ENCODE results near the gene CCDC157. TPM values are rescaled to one million over a fixed set of nuclear protein-coding genes. Genes with fewer than 3 reads are reported as not detected.
"Not testable (repeated sequence)": the region's sequence is repeated elsewhere in the genome, so short reads cannot be mapped to it uniquely, and the experiment has no call there.

The CCDC157 gene
- total RNA-seq, 1 donor from 2014 or later, result 1.7 TPM

- DNase-seq (ENCODE audit: low spot score), result peak; percentile 13
These were observed 31.0 kb upstream of the CCDC157 start for GRCh38 chr22:30325724-30326254.

- DNase-seq (ENCODE audit: low spot score), result no peak
These were observed 30.5 kb upstream of the CCDC157 start for GRCh38 chr22:30326255-30326705.

DNA sequence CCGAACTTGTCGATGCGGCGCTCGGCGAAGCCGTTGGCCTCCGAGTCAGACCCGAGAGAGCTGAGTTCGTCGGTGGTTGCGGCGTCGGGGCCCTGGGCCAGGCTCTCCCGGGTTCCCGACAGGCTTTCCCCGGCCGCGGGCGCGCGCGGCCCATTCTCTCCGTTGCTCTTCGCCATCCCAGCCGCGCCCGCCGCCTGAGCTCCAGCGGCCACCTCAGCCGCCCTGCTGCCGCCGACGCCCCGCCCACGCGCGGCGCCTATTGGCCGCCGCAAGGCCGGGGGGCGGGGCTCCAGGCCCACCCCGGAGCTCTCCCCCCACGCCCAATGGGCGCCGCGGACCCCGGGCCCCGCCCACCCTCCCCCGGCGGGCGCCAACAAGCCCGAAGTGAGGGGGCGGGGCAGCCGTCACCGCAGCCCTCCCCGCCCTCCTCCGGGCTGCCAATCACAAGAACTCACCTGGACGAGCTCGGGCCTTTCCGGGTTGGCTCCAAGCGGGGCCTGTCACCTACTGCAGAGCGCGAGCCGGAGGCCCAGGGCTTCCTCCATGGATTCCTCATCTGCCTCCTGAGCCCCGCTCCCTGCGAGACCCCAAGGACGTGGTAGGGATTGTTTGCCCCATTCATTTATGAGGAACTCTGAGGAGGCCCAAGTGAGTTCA lies 30.0 kb upstream of the CCDC157 start, which contains the start of gene TBC1D10A:
Gene TBC1D10A, minus strand, starts transcription at position 236 of the 657 bp plus-strand sequence. Its CDS starts 60 bp downstream, at position 176.
- peak; percentile 91 for DNase-seq (ENCODE audit: low spot score)

GRCh38 chr22:30327864-30328345 lies 28.9 kb upstream of the CCDC157 start:
- peak; percentile 19 for DNase-seq (ENCODE audit: low spot score)

GRCh38 chr22:30328466-30329049 lies 28.2 kb upstream of the CCDC157 start:
- DNase-seq (ENCODE audit: low spot score), result peak; percentile 24

DNA sequence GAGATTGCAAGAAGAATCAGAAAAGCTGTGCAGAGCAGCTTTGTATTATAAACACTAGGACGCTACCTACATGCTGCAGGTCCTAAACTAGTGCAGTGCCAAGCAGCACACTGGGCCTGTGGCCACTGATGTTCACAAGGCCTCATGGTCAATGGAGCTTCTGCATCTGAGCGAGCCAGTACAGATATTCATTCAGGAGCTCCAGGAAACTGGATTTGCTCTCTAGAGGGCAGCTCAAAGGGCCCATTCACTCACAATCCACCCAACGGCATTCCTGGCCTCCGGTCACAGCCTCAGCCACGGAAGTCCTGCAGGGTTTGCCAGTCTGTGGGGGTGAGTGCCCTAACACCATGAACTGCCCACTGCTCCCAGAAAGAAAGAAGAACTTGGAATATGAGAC lies 24.3 kb upstream of the CCDC157 start:
- DNase-seq (ENCODE audit: low spot score), result no peak

- no peak for DNase-seq (ENCODE audit: low spot score)
These were observed 23.7 kb upstream of the CCDC157 start for GRCh38 chr22:30332994-30333706.

- DNase-seq (ENCODE audit: low spot score), result no peak
These were observed 23.1 kb upstream of the CCDC157 start for GRCh38 chr22:30333707-30334087.

- peak; percentile 8 for DNase-seq (ENCODE audit: low spot score)
These were observed 22.2 kb upstream of the CCDC157 start for GRCh38 chr22:30334646-30335045.

GRCh38 chr22:30335236-30335635 lies 21.6 kb upstream of the CCDC157 start:
- DNase-seq (ENCODE audit: low spot score), result no peak

- DNase-seq (ENCODE audit: low spot score), result no peak
These were observed 19.9 kb upstream of the CCDC157 start for GRCh38 chr22:30336752-30337460.

- no peak for DNase-seq (ENCODE audit: low spot score)
These were observed 19.4 kb upstream of the CCDC157 start for GRCh38 chr22:30337461-30337778.

- DNase-seq (ENCODE audit: low spot score), result not testable (repeated sequence)
These were observed 18.5 kb upstream of the CCDC157 start for GRCh38 chr22:30338341-30338740.

DNA sequence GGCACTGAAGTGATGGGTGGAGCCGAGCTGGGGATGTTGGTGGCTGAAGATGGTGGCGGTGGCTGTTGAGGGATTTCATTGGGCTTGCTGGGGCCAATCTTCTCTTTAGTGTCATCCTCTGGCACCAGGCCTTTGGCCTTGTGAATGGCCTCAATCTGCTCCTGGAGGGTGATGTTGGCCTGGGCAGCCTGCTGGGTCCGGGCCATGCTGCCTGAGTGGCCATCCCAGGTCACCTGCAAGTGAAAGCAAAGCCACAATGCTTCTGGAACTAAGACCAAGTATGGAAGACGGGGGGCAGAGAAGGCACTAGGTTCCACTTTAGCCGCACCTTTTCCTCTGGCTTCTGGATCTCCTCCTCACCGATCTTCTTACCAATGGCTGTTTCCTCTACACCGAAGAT lies 18.0 kb upstream of the CCDC157 start:
- no peak for DNase-seq (ENCODE audit: low spot score)

DNA sequence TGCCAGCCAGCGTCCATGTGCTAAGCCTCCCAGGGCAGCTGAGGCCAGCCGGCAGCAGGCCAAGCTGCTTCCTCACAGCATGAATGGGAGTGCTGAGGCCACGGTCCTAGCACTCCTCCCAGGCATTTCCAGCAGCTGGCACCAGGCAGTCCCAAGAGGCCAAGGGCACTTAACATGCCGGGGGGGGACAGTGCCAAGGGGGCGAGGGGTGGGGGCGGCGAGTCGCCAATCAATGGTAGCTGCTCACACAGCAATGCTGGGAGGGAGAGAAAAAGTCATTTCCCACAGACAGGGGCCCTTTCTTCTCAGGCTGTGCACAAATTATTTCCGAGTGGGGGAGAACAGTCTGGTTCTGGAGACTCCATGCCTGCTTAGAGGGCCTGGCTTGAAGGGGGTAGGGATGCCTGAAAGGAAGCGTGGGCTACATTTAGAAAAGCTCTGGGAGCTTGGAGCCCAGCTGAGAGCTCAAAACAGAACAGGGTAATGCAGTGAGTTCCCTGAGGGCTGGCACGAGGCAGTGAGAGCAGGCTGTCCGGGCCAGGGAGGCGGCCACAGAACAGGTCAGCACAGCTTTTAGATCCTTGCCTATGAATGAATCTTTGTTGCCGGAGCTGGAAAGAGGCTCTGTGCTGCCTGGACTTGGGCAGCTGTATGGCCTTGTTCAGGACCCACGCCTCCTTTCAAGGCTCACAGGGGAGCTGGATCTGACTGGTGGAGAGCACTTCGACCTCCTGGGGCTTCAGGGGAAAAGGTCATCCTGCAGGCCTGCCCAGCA lies 15.7 kb upstream of the CCDC157 start:
- no peak for DNase-seq (ENCODE audit: low spot score)

DNA sequence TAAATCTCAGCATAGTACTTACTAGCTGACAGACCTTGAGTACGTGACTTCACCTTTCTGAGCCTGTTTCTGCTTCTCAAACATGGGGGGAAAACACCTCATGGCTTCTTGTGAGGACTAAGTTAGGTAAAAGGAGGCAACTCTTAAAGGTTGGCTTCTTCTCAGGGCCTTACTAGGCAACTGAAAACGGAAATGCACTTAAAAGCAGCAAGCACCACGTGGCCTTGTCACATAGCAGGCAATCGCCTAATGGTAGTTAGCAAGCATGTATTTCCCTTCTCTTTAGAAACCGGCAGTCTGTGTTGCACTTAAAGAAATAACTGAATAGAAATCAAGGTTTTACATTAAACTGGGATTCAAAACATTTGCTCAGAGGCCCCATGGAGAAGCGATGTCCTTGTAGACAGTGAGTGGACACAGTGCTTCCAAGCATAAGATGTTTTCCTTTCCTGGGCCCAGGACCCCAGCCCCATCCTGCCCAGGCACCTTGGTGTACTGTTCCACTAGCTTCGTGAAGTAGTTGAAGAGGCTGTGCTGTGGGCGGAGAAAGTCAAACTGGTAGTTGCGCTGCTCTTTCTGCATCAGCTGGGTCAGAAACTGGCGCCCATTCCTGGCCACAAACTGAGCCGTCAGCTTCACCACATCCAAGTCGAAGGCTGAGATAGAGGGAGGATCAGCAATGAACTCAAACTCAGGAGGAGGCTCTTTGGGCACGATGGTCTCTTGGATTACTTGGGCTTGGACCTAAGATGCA lies 12.2 kb upstream of the CCDC157 start:
- DNase-seq (ENCODE audit: low spot score), result no peak

GRCh38 chr22:30347255-30347892 lies 9.4 kb upstream of the CCDC157 start:
- no peak for DNase-seq (ENCODE audit: low spot score)

GRCh38 chr22:30348404-30348803 lies 8.4 kb upstream of the CCDC157 start:
- no peak for DNase-seq (ENCODE audit: low spot score)

DNA sequence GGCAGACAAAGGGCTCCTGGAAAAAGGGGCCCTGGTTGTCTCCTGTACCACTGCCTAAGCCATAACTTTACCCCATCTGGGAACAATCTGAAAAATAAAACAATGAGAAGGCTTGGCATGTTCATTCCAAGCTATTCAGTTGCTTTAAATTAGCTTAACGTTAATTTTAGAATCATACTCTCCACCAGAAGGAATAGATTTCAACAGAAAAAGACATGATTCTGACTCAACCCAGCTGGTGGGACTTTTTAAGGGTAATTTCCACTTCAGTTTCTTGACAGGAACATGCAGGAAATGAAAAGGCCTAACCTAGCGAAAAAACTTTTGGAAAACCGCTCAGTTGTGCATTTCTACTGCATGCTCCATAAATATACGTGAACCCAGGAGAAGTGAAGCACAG lies 8.0 kb upstream of the CCDC157 start:
- DNase-seq (ENCODE audit: low spot score), result no peak

DNA sequence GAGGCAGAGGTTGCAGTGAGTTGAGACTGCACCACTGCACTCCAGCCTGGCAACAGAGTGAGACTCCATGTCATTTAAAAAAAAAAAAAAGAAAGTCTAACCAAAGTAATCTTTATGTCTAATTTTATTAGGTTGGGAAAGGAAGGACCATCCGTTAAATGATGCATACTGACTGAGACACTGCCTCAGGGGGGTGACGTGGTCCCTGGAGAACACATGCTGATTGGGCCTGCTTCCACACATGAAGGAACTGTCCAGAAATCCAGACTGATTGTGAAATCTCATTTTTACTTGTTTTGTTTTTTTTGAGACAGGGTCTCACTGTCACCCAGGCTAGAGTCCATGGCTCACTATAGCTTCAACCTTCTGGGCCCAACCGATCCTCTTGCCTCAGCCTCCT lies 5.6 kb upstream of the CCDC157 start:
- DNase-seq (ENCODE audit: low spot score), result no peak

Data from umbilical cord (tissue), 2 donors.